H9 (cell line): Measurements from ENCODE around the gene MRPS27. TPM values are rescaled to one million over a fixed set of nuclear protein-coding genes. Genes with fewer than 3 reads are reported as not detected.

Experiments
- DNase-seq: peaks from one replicate; pipeline ENCODE4 v3.0.0-alpha.2; 2017
- H2AFZ ChIP-seq: one replicate; pipeline ENCODE4 v1.6.1; 2013; ENCODE audit warnings: mild to moderate bottlenecking, low read length, control low read depth, moderate library complexity
- H2AK5ac ChIP-seq: 2 replicates; pipeline ENCODE4 v1.6.1; 2013; ENCODE audit warnings: low read length, control low read depth, mixed read lengths; ENCODE audit not compliant: insufficient read length
- H2BK120ac ChIP-seq: one replicate; pipeline ENCODE4 v1.6.1; 2013; ENCODE audit warnings: low read depth, mild to moderate bottlenecking, low read length, control low read depth, inconsistent platforms; ENCODE audit not compliant: poor library complexity, severe bottlenecking
- H2BK12ac ChIP-seq: 2 replicates; pipeline ENCODE4 v1.6.1; 2013; ENCODE audit warnings: low read length, control low read depth, mixed read lengths, low read depth; ENCODE audit not compliant: insufficient read length
- H2BK15ac ChIP-seq: 2 replicates; pipeline ENCODE4 v1.6.1; 2013; ENCODE audit warnings: low read depth, low read length, control low read depth
- H2BK20ac ChIP-seq: one replicate; pipeline ENCODE4 v1.6.1; 2013; ENCODE audit warnings: low read depth, mild to moderate bottlenecking, low read length, control low read depth, inconsistent platforms; ENCODE audit not compliant: poor library complexity, severe bottlenecking
- H2BK5ac ChIP-seq: 2 replicates; pipeline ENCODE4 v1.6.1; 2013; ENCODE audit warnings: low read length, control low read depth, mixed read lengths; ENCODE audit not compliant: insufficient read length
- H3K14ac ChIP-seq: 2 replicates; pipeline ENCODE4 v1.6.1; 2013; ENCODE audit warnings: low read length, control low read depth; ENCODE audit not compliant: insufficient read depth
- H3K18ac ChIP-seq: 2 replicates; pipeline ENCODE4 v1.6.1; 2013; ENCODE audit warnings: low read depth, mild to moderate bottlenecking, mixed read lengths, low read length, control low read depth; ENCODE audit not compliant: insufficient read length
- H3K23ac ChIP-seq: 2 replicates; pipeline ENCODE4 v1.6.1; 2013; ENCODE audit warnings: low read length, control low read depth, mixed read lengths, low read depth; ENCODE audit not compliant: insufficient read length
- H3K23me2 ChIP-seq: 2 replicates; pipeline ENCODE4 v1.6.1; 2013; ENCODE audit warnings: low read depth, mild to moderate bottlenecking, mixed read lengths, low read length, control low read depth; ENCODE audit not compliant: insufficient read length, poor library complexity, severe bottlenecking
- H3K27ac ChIP-seq: 2 replicates; pipeline ENCODE4 v1.5.1; 2013; ENCODE audit warnings: low read length, control low read depth, mixed read lengths, low read depth; ENCODE audit not compliant: insufficient read length
- H3K27me3 ChIP-seq: 2 replicates; pipeline ENCODE4 v1.6.1; 2013; ENCODE audit warnings: low read length, control low read depth, inconsistent platforms; ENCODE audit not compliant: insufficient read depth
- H3K4ac ChIP-seq: 2 replicates; pipeline ENCODE4 v1.6.1; 2013; ENCODE audit warnings: low read depth, mild to moderate bottlenecking, control low read depth, inconsistent platforms, low read length, moderate library complexity
- H3K4me1 ChIP-seq: 2 replicates; pipeline ENCODE4 v1.6.1; 2013; ENCODE audit warnings: low read length, control low read depth, inconsistent platforms; ENCODE audit not compliant: insufficient read depth
- H3K4me2 ChIP-seq: 2 replicates; pipeline ENCODE4 v1.6.1; 2013; ENCODE audit warnings: low read length, control low read depth, mixed read lengths; ENCODE audit not compliant: insufficient read length, insufficient read depth
- H3K56ac ChIP-seq: 2 replicates; pipeline ENCODE4 v1.6.1; 2013; ENCODE audit warnings: low read depth, mild to moderate bottlenecking, mixed read lengths, low read length, control low read depth; ENCODE audit not compliant: insufficient read length
- H3K79me1 ChIP-seq: 2 replicates; pipeline ENCODE4 v1.6.1; 2013; ENCODE audit warnings: low read depth, mild to moderate bottlenecking, moderate library complexity, low read length, control low read depth, inconsistent platforms; ENCODE audit not compliant: insufficient read depth, poor library complexity, severe bottlenecking
- H3K79me2 ChIP-seq: 2 replicates; pipeline ENCODE4 v1.6.1; 2013; ENCODE audit warnings: low read length, control low read depth, inconsistent platforms; ENCODE audit not compliant: insufficient read depth
- H3K9ac ChIP-seq: 2 replicates; pipeline ENCODE4 v1.6.1; 2013; ENCODE audit warnings: low read length, control low read depth, mixed read lengths; ENCODE audit not compliant: insufficient read length; ENCODE audit errors: extremely low read depth
- H3K9me3 ChIP-seq: one replicate; pipeline ENCODE4 v1.6.1; 2013; ENCODE audit warnings: low read depth, low read length, inconsistent platforms; ENCODE audit not compliant: control insufficient read depth
- H3T11ph ChIP-seq: one replicate; pipeline ENCODE4 v1.6.1; 2013; ENCODE audit warnings: mild to moderate bottlenecking, low read length, control low read depth, inconsistent platforms
- H4K20me1 ChIP-seq: one replicate; pipeline ENCODE4 v1.6.1; 2013; ENCODE audit not compliant: control insufficient read depth, insufficient read length, insufficient read depth
- H4K5ac ChIP-seq: 2 replicates; pipeline ENCODE4 v1.6.1; 2013; ENCODE audit warnings: low read depth, mild to moderate bottlenecking, mixed read lengths, low read length, control low read depth; ENCODE audit not compliant: insufficient read length
- H4K8ac ChIP-seq: replicated peaks from 2 replicates; pipeline ENCODE4 v1.6.1; 2013; ENCODE audit warnings: low read length, control low read depth, mixed read lengths, low read depth; ENCODE audit not compliant: insufficient read length
- H4K91ac ChIP-seq: 2 replicates; pipeline ENCODE4 v1.6.1; 2013; ENCODE audit warnings: low read depth, mild to moderate bottlenecking, moderate library complexity, mixed read lengths, low read length, control low read depth; ENCODE audit not compliant: insufficient read length
- H3K27ac Mint-ChIP-seq, 3 experiments: 2 replicates in 2 of 3; 3 replicates in 1 of 3; pipeline ENCODE4 v1.8.0; 2020 to 2021; ENCODE audit warnings: mixed read lengths in 3 of 3, mild to moderate bottlenecking in 1 of 3, moderate library complexity in 1 of 3
- H3K27me3 Mint-ChIP-seq: 2 replicates; pipeline ENCODE4 v1.8.0; 2021; ENCODE audit warnings: low read depth, mild to moderate bottlenecking, moderate library complexity, mixed read lengths
- H3K36me3 Mint-ChIP-seq, 3 experiments: 2 replicates in 2 of 3; 3 replicates in 1 of 3; pipeline ENCODE4 v1.8.0; 2020 to 2021; ENCODE audit warnings: low read depth in 3 of 3, mixed read lengths in 3 of 3; ENCODE audit not compliant: insufficient read depth in 1 of 3
- H3K4me1 Mint-ChIP-seq, 2 experiments: 2 replicates each; pipeline ENCODE4 v1.8.0; 2020; ENCODE audit warnings: mixed read lengths in 2 of 2
- H3K4me3 Mint-ChIP-seq, 2 experiments: 2 replicates in 1 of 2; 3 replicates in 1 of 2; pipeline ENCODE4 v1.8.0; 2020 to 2021; ENCODE audit warnings: mild to moderate bottlenecking in 2 of 2, mixed read lengths in 2 of 2, moderate library complexity in 1 of 2
- H3K9me3 Mint-ChIP-seq, 2 experiments: 2 replicates in 1 of 2; 3 replicates in 1 of 2; pipeline ENCODE4 v1.8.0; 2020; ENCODE audit warnings: mild to moderate bottlenecking in 2 of 2, mixed read lengths in 2 of 2, moderate library complexity in 1 of 2
- WGBS: extraction: QIAGEN DNeasy Blood & Tissue Kit; methylation state at CpG from one replicate; pipeline ENCODE4 v1.1.7; 2013; ENCODE audit warnings: missing lambda C conversion rate, low lambda C conversion rate, mixed read lengths; ENCODE audit not compliant: insufficient read length; ENCODE audit errors: extremely low coverage; 5-methylcytosine and 5-hydroxymethylcytosine counted together
- total RNA-seq: library from RNA; stranded (reverse); gene quantifications from 2 replicates; pipeline ENCODE4 v1.2.1, GENCODE V29; 2021
- TF ChIP-seq, protein P1 (sequence below): fragments of 200-600 bp; sonication (generic); conservative IDR thresholded peaks from 3 replicates; pipeline ENCODE4 v1.8.0; 2021; ENCODE audit warnings: antibody characterized with exemption, mild to moderate bottlenecking

Gene MRPS27
- total RNA-seq, 1 experiment from 2014 or later: 83.3 TPM

DNA sequence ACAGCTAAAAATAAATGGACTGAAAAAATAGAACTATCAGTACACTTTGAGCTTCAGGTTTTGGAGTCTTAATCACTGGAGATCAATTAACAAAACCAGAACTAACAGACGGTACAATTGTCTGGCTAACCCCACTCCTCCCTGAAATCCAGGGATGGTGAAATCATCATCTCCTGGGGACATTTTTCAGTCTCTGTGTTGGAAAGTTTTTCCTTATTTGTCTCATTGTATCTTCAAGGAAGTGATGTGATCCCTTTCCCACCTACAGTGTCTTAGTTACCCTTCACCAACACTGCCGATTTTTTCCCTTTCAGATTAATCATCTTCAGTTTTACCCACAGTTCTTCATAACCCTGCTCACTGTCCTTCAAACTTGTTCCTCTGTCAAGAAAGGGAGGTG, 130.9 kb downstream of the MRPS27 start:
- Histone ChIP-seq H3K18ac (no peak overlapping the region), H3K79me1 (no peaks in the 10 kb centered on the region), H3K9ac (no peak overlapping the region), H3K4ac (no peak overlapping the region), H3K23ac (no peak overlapping the region), H3K56ac (no peak overlapping the region), H2BK5ac (no peak overlapping the region), H4K8ac (no peak overlapping the region), H2AFZ (no peak overlapping the region), H2BK120ac (no peak overlapping the region), H4K20me1 (no peaks in the 10 kb centered on the region), H3K14ac (no peak overlapping the region), H3K27me3 (no peaks in the 10 kb centered on the region), H4K91ac (no peak overlapping the region), H3K23me2 (no peaks in the 10 kb centered on the region), H4K5ac (no peak overlapping the region), H3K27ac (no peak overlapping the region), H2BK12ac (no peak overlapping the region), H2AK5ac (no peak overlapping the region), H3T11ph (no peak overlapping the region), H2BK20ac (no peak overlapping the region), H2BK15ac (no peak overlapping the region), H3K4me1 (0 out of 2 replicates have a peak, but pooled peaks cover 2% of the 10 kb centered on the region), H3K4me2 (no peak overlapping the region), H3K9me3 (no peaks in the 10 kb centered on the region), H3K79me2 (peaks cover 2% of the 10 kb centered on the region; the same call in 1 of the 2 replicates)
- Mint-ChIP-seq H3K4me3 (no peak overlapping the region), H3K4me1 (no peaks in the 10 kb centered on the region; a peak in 2 of 4 replicates), H3K36me3 (peaks cover 38 to 63% (median 60%) of the 10 kb centered on the region in 3 experiments), H3K27ac (no peak overlapping the region; a peak in 1 of 7 replicates), H3K9me3 (no peaks in the 10 kb centered on the region), H3K27me3 (no peaks in the 10 kb centered on the region)
- TF ChIP-seq, protein P1, sequence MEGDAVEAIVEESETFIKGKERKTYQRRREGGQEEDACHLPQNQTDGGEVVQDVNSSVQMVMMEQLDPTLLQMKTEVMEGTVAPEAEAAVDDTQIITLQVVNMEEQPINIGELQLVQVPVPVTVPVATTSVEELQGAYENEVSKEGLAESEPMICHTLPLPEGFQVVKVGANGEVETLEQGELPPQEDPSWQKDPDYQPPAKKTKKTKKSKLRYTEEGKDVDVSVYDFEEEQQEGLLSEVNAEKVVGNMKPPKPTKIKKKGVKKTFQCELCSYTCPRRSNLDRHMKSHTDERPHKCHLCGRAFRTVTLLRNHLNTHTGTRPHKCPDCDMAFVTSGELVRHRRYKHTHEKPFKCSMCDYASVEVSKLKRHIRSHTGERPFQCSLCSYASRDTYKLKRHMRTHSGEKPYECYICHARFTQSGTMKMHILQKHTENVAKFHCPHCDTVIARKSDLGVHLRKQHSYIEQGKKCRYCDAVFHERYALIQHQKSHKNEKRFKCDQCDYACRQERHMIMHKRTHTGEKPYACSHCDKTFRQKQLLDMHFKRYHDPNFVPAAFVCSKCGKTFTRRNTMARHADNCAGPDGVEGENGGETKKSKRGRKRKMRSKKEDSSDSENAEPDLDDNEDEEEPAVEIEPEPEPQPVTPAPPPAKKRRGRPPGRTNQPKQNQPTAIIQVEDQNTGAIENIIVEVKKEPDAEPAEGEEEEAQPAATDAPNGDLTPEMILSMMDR: no peak
- WGBS: no CpG with 5 or more reads among the region's 2 CpGs
- no peak for DNase-seq
